ENCODE data around the gene GFY. TPM values are rescaled to one million over a fixed set of nuclear protein-coding genes. Genes with fewer than 3 reads are reported as not detected.

The GFY gene
- polyA plus RNA-seq, 3 donors, result not detected

DNA sequence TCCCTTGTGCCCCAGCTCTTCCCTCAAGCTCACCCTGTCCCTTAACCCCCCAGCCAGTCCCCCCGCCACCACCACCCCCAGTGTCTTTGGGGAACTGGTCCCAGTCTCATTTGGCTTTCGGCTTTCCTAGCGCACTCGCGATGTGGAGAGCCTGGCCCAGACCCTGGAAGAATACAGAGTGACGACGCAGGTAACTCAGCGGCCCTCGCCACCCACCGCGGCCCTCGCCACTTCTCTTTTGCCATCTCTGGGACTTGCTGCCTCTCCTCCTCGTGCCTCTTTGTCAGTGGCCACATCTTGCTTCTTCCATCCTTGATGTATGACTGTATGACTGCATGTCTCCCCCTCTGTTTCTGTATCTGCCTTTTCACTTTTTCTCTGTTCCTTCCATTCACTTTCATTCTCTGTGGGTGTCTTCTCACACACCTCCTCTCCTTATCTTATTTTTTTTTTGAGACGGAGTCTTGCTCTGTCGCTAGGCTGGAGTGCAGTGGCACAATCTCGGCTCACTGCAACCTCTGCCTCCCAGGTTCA lies 17.6 kb upstream of the GFY start:
- no peak overlapping the region for H3K4me2 ChIP-seq (replicated peaks; ENCODE audit: extremely low read depth, low read length, poor library complexity, severe bottlenecking)
- H4K20me1 ChIP-seq (ENCODE audit: insufficient read depth, low read length), result no peaks in the 10 kb centered on the region
- TF ChIP-seq, protein P1, sequence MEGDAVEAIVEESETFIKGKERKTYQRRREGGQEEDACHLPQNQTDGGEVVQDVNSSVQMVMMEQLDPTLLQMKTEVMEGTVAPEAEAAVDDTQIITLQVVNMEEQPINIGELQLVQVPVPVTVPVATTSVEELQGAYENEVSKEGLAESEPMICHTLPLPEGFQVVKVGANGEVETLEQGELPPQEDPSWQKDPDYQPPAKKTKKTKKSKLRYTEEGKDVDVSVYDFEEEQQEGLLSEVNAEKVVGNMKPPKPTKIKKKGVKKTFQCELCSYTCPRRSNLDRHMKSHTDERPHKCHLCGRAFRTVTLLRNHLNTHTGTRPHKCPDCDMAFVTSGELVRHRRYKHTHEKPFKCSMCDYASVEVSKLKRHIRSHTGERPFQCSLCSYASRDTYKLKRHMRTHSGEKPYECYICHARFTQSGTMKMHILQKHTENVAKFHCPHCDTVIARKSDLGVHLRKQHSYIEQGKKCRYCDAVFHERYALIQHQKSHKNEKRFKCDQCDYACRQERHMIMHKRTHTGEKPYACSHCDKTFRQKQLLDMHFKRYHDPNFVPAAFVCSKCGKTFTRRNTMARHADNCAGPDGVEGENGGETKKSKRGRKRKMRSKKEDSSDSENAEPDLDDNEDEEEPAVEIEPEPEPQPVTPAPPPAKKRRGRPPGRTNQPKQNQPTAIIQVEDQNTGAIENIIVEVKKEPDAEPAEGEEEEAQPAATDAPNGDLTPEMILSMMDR (IDR thresholded peaks at IDR 0.05), result no peak
- WGBS (ENCODE audit: insufficient coverage), result 91% methylated on average over 16 of the region's 16 CpGs
- no peaks in the 10 kb centered on the region for H3K9me3 ChIP-seq (replicated peaks in 1 of 2; ENCODE audit: control insufficient read depth in 1 of 2, insufficient read depth in 1 of 2, low read length in 2 of 2)
- Mint-ChIP-seq H3K4me1 (peaks cover 28% of the 10 kb centered on the region), H3K36me3 (no peaks in the 10 kb centered on the region), H3K4me3 (no peak overlapping the region), H3K9me3 (peaks cover 0 to 5% (median 0%) of the 10 kb centered on the region in 7 donors), H3K27ac (no peak overlapping the region), H3K27me3 (ENCODE audit: low read depth in 3 of 3) (peaks cover 5 to 11% (median 6%) of the 10 kb centered on the region in 3 donors)
- H3K4me1 ChIP-seq (ENCODE audit: control insufficient read depth in 1 of 2, insufficient read depth in 2 of 2, low read length in 2 of 2), result peaks cover 15 to 17% of the 10 kb centered on the region in 2 donors
- no peak for DNase-seq
- H3K79me2 ChIP-seq (ENCODE audit: insufficient read depth, low read length), result no peaks in the 10 kb centered on the region
- no peak overlapping the region for H3K27ac ChIP-seq (ENCODE audit: low read depth in 1 of 2, low read length in 2 of 2)
- H2AFZ ChIP-seq (ENCODE audit: insufficient read depth, low read depth, low read length, poor library complexity, severe bottlenecking), result no peak overlapping the region
- H3K36me3 ChIP-seq (replicated peaks in 1 of 2; ENCODE audit: control insufficient read depth in 1 of 2, insufficient read depth in 2 of 2, low read length in 2 of 2), result no peaks in the 10 kb centered on the region
- H3K27me3 ChIP-seq (ENCODE audit: control insufficient read depth in 2 of 2, insufficient read depth in 2 of 2, low read length in 2 of 2), result no peaks in the 10 kb centered on the region
- intact Hi-C loops (cut with micrococcal nuclease), result no loop called here
- no peak overlapping the region for H3K9ac ChIP-seq (ENCODE audit: insufficient read depth, low read length, poor library complexity, severe bottlenecking)
- no peak overlapping the region for H3K4me3 ChIP-seq (replicated peaks in 1 of 3; ENCODE audit: low read depth in 2 of 3, low read length in 3 of 3)

DNA sequence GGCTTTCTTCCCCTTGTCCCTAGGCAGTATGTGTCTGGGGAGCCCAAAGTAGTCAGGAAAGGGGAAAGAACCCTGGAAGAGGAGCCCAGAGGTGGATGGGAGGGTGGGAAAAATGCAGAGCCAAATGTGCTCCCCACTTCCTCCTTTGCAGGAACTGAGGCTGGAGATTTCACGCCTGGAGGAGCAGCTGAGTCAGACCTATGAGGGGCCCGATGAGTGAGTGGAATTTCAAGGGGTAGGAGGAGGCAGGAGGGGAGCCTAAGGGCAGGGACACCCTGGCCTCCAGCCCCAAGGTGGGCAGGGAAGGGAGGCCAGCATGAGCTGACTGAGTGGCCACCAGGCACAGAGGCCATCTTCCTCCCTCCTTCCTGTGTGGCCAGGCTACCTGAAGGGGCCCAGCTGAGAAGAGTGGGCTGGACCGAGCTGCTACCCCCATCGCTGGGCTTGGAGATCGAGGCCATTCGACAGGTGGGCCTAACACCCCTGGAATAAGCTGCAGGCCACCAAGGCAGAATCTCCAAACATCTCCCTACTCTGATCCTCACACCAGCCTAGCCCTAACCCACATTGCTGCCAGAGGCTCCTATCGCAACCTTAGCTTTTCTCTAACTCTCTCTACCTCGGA lies 16.3 kb upstream of the GFY start:
- H3K79me2 ChIP-seq (ENCODE audit: insufficient read depth, low read length), result no peaks in the 10 kb centered on the region
- H4K20me1 ChIP-seq (ENCODE audit: insufficient read depth, low read length), result no peaks in the 10 kb centered on the region
- Mint-ChIP-seq H3K27ac (peak overlapping the region in 6 of 7 donors; percentile 12 to 87 (median 79)), H3K9me3 (peaks cover 0 to 5% (median 0%) of the 10 kb centered on the region in 7 donors), H3K4me3 (peak overlapping the region in 1 of 2 donors; percentile 59), H3K27me3 (ENCODE audit: low read depth in 3 of 3) (peaks cover 4 to 11% (median 8%) of the 10 kb centered on the region in 3 donors), H3K4me1 (peaks cover 28% of the 10 kb centered on the region), H3K36me3 (no peaks in the 10 kb centered on the region)
- H2AFZ ChIP-seq (ENCODE audit: insufficient read depth, low read depth, low read length, poor library complexity, severe bottlenecking), result peak overlapping the region; percentile 75
- H3K4me1 ChIP-seq (ENCODE audit: control insufficient read depth in 1 of 2, insufficient read depth in 2 of 2, low read length in 2 of 2), result peaks cover 15 to 17% of the 10 kb centered on the region in 2 donors
- TF ChIP-seq, protein P1 (IDR thresholded peaks at IDR 0.05), result no peak
- no peak overlapping the region for H3K9ac ChIP-seq (ENCODE audit: insufficient read depth, low read length, poor library complexity, severe bottlenecking)
- peak overlapping the region; percentile 35 for H3K4me2 ChIP-seq (replicated peaks; ENCODE audit: extremely low read depth, low read length, poor library complexity, severe bottlenecking)
- H3K9me3 ChIP-seq (replicated peaks in 1 of 2; ENCODE audit: control insufficient read depth in 1 of 2, insufficient read depth in 1 of 2, low read length in 2 of 2), result no peaks in the 10 kb centered on the region
- peak in 2 of 3 donors; percentile 12 to 46 for DNase-seq
- intact Hi-C loops (cut with micrococcal nuclease), result no loop called here
- peak overlapping the region; percentile 24 to 29 for H3K27ac ChIP-seq (ENCODE audit: low read depth in 1 of 2, low read length in 2 of 2)
- no peaks in the 10 kb centered on the region for H3K27me3 ChIP-seq (ENCODE audit: control insufficient read depth in 2 of 2, insufficient read depth in 2 of 2, low read length in 2 of 2)
- H3K4me3 ChIP-seq (replicated peaks in 1 of 3; ENCODE audit: low read depth in 2 of 3, low read length in 3 of 3), result peak overlapping the region in 1 of 3 experiments; percentile 40
- WGBS (ENCODE audit: insufficient coverage), result 74% methylated on average over 7 of the region's 8 CpGs
- H3K36me3 ChIP-seq (replicated peaks in 1 of 2; ENCODE audit: control insufficient read depth in 1 of 2, insufficient read depth in 2 of 2, low read length in 2 of 2), result no peaks in the 10 kb centered on the region

All from CD14-positive monocyte (primary cell).